H1 (cell line): ENCODE results near the gene ARHGAP26. TPM values are rescaled to one million over a fixed set of nuclear protein-coding genes. Genes with fewer than 3 reads are reported as not detected.

Experiments used
- CTCF ChIA-PET: fragments of 300-600 bp; sonication (Branson Sonifier 250); formaldehyde crosslinking; loops from one replicate; lab custom pipeline; 2021; ENCODE audit not compliant: partially characterized antibody; lab: Charles Lee
- POLR2A ChIA-PET: fragments of 300-600 bp; sonication (Branson Sonifier 250); formaldehyde crosslinking; loops from one replicate; lab custom pipeline; 2021; ENCODE audit warnings: inconsistent platforms; ENCODE audit not compliant: partially characterized antibody; lab: Charles Lee
- DNase-seq, 2 experiments: peaks; one replicate each; pipeline versions ENCODE4 v3.0.0 to v3.0.0-alpha.2; 2010 to 2022; ENCODE audit warnings: low spot score in 2 of 2, low read depth in 1 of 2, mixed read lengths in 1 of 2
- FAIRE-seq: peaks from 2 replicates; lab custom pipeline; 2011; peaks lifted over from hg19 to GRCh38; lab: Jason Lieb, UNC
- H2AFZ ChIP-seq: 2 replicates; pipeline ENCODE4 v1.8.1; 2012; ENCODE audit warnings: low read length, inconsistent platforms
- H2AK5ac ChIP-seq: 2 replicates; pipeline ENCODE4 v1.6.1; 2013; ENCODE audit warnings: low read depth, low read length
- H2BK120ac ChIP-seq: replicated peaks from 2 replicates; pipeline ENCODE3; 2013; ENCODE audit warnings: low read depth, low read length, inconsistent platforms
- H2BK12ac ChIP-seq: 2 replicates; pipeline ENCODE4 v1.6.1; 2013; ENCODE audit warnings: low read depth, low read length
- H2BK15ac ChIP-seq: 2 replicates; pipeline ENCODE4 v1.6.1; 2013; ENCODE audit warnings: low read length
- H2BK20ac ChIP-seq: 2 replicates; pipeline ENCODE4 v1.6.1; 2013; ENCODE audit warnings: low read length
- H2BK5ac ChIP-seq: 2 replicates; pipeline ENCODE4 v1.6.1; 2013; ENCODE audit warnings: low read depth, low read length
- H3K14ac ChIP-seq: 2 replicates; pipeline ENCODE4 v1.6.1; 2013; ENCODE audit warnings: inconsistent platforms; ENCODE audit not compliant: insufficient read length
- H3K18ac ChIP-seq: 2 replicates; pipeline ENCODE4 v1.6.1; 2013; ENCODE audit warnings: low read length; ENCODE audit errors: extremely low read depth
- H3K23ac ChIP-seq: 2 replicates; pipeline ENCODE4 v1.6.1; 2013; ENCODE audit warnings: inconsistent platforms; ENCODE audit not compliant: insufficient read length
- H3K23me2 ChIP-seq: 2 replicates; pipeline ENCODE4 v1.6.1; 2013; ENCODE audit warnings: low read depth, low read length
- H3K27ac ChIP-seq: 2 replicates; pipeline ENCODE4 v1.6.1; 2011; ENCODE audit warnings: low read depth, low read length, inconsistent platforms
- H3K27me3 ChIP-seq, 4 experiments: replicated peaks in 1 of 4; 1 replicate in 1 of 4; 2 replicates in 3 of 4; pipeline versions ENCODE4 v1.6.1 to v1.8.1; 2011 to 2013; ENCODE audit warnings: low read length in 3 of 4, mild to moderate bottlenecking in 3 of 4, inconsistent platforms in 2 of 4, mixed read lengths in 2 of 4, moderate library complexity in 1 of 4; ENCODE audit not compliant: control insufficient read depth in 3 of 4, insufficient read depth in 3 of 4; ENCODE audit errors: extremely low read depth in 1 of 4
- H3K36me3 ChIP-seq, 4 experiments: 2 replicates each; pipeline versions ENCODE4 v1.6.1 to v1.8.1; 2011 to 2013; ENCODE audit warnings: mild to moderate bottlenecking in 4 of 4, low read length in 3 of 4, moderate library complexity in 2 of 4, control low read depth in 1 of 4, inconsistent platforms in 1 of 4; ENCODE audit not compliant: insufficient read depth in 4 of 4, control insufficient read depth in 2 of 4
- H3K4ac ChIP-seq: replicated peaks from 2 replicates; pipeline ENCODE3; 2013; ENCODE audit warnings: low read length, low read depth, mixed read lengths, inconsistent platforms; ENCODE audit not compliant: insufficient read length
- H3K4me1 ChIP-seq, 4 experiments: replicated peaks in 1 of 4; 1 replicate in 1 of 4; 2 replicates in 3 of 4; pipeline versions ENCODE4 v1.6.1 to v1.8.1; 2011 to 2013; ENCODE audit warnings: low read length in 3 of 4, inconsistent platforms in 2 of 4, mixed read lengths in 1 of 4; ENCODE audit not compliant: insufficient read depth in 4 of 4, control insufficient read depth in 3 of 4
- H3K4me2 ChIP-seq, 2 experiments: 2 replicates each; pipeline versions ENCODE4 v1.6.1 to v1.8.1; 2011 to 2013; ENCODE audit warnings: low read depth in 2 of 2, low read length in 2 of 2, control low read depth in 1 of 2, inconsistent platforms in 1 of 2, mild to moderate bottlenecking in 1 of 2; ENCODE audit not compliant: insufficient read depth in 1 of 2
- H3K4me3 ChIP-seq, 4 experiments: fragments of 200-600, 300-600 bp in 1 of 4; sonication (generic), shearing (Covaris generic), sonication (Bioruptor Twin) in 1 of 4; 2 replicates each; pipeline versions ENCODE4 v1.5.1 to v1.8.1; 2011 to 2016; ENCODE audit warnings: low read length in 4 of 4, low read depth in 3 of 4, control low read depth in 2 of 4, inconsistent platforms in 2 of 4, mild to moderate bottlenecking in 2 of 4, mixed read lengths in 1 of 4, moderate library complexity in 1 of 4; ENCODE audit not compliant: insufficient read depth in 2 of 4; ENCODE audit errors: extremely low read depth in 1 of 4
- H3K56ac ChIP-seq: replicated peaks from 2 replicates; pipeline ENCODE3; 2013; ENCODE audit warnings: low read depth, mild to moderate bottlenecking, mixed read lengths, low read length, inconsistent platforms; ENCODE audit not compliant: insufficient read length
- H3K79me1 ChIP-seq: 2 replicates; pipeline ENCODE4 v1.6.1; 2013; ENCODE audit warnings: low read depth, low read length, control low read depth
- H3K79me2 ChIP-seq, 2 experiments: 2 replicates each; pipeline versions ENCODE4 v1.6.1 to v1.8.1; 2012 to 2013; ENCODE audit warnings: low read length in 2 of 2, mild to moderate bottlenecking in 2 of 2, inconsistent platforms in 1 of 2; ENCODE audit not compliant: insufficient read depth in 2 of 2, control insufficient read depth in 1 of 2
- H3K9ac ChIP-seq, 4 experiments: replicated peaks in 1 of 4; 1 replicate in 1 of 4; 2 replicates in 3 of 4; pipeline versions ENCODE4 v1.6.1 to v1.8.1; 2011 to 2013; ENCODE audit warnings: low read depth in 3 of 4, low read length in 3 of 4, control low read depth in 2 of 4, mild to moderate bottlenecking in 2 of 4, moderate library complexity in 2 of 4, inconsistent platforms in 1 of 4; ENCODE audit errors: extremely low read depth in 1 of 4
- H3K9me3 ChIP-seq, 2 experiments: 2 replicates each; pipeline versions ENCODE4 v1.6.1 to v1.8.1; 2012 to 2013; ENCODE audit warnings: mild to moderate bottlenecking in 2 of 2, moderate library complexity in 2 of 2, control low read depth in 1 of 2, inconsistent platforms in 1 of 2, low read depth in 1 of 2, low read length in 1 of 2, mixed read lengths in 1 of 2; ENCODE audit not compliant: insufficient read depth in 2 of 2
- H4K20me1 ChIP-seq, 2 experiments: replicated peaks in 1 of 2; 2 replicates each; pipeline versions ENCODE3 to v1.8.1; 2011 to 2013; ENCODE audit warnings: inconsistent platforms in 2 of 2, low read length in 2 of 2, mild to moderate bottlenecking in 1 of 2; ENCODE audit not compliant: insufficient read depth in 2 of 2, control insufficient read depth in 1 of 2
- H4K5ac ChIP-seq: 2 replicates; pipeline ENCODE4 v1.6.1; 2013; ENCODE audit warnings: low read length, low read depth, mixed read lengths, inconsistent platforms; ENCODE audit not compliant: insufficient read length
- H4K8ac ChIP-seq: 2 replicates; pipeline ENCODE4 v1.8.0; 2013; ENCODE audit warnings: mild to moderate bottlenecking, moderate library complexity, low read length, inconsistent platforms; ENCODE audit not compliant: insufficient read depth; ENCODE audit errors: extremely low read depth
- H4K91ac ChIP-seq: replicated peaks from 2 replicates; pipeline ENCODE3; 2013; ENCODE audit warnings: low read length, mixed read lengths, inconsistent platforms; ENCODE audit not compliant: insufficient read length
- BCL11A ChIP-seq, 2 experiments: IDR thresholded peaks; one replicate each; pipeline ENCODE4 v1.6.1; 2011; ENCODE audit warnings: low read depth in 2 of 2, low read length in 2 of 2, mild to moderate bottlenecking in 2 of 2
- CREB1 ChIP-seq: IDR thresholded peaks from 2 replicates; pipeline ENCODE4 v1.6.1; 2012; ENCODE audit warnings: inconsistent platforms
- JUN ChIP-seq: IDR thresholded peaks from 2 replicates; pipeline ENCODE4 v1.6.1; 2011; ENCODE audit warnings: low read depth, mild to moderate bottlenecking, improper control_type of control experiment, low read length
- KDM4A ChIP-seq: IDR thresholded peaks from one replicate; pipeline ENCODE4 v1.7.1; 2012; ENCODE audit warnings: low read depth, mild to moderate bottlenecking, moderate library complexity, low read length, inconsistent platforms; ENCODE audit not compliant: severe bottlenecking
- MAFK ChIP-seq: IDR thresholded peaks from 2 replicates; pipeline ENCODE4 v1.6.1; 2012; ENCODE audit warnings: low read depth, mild to moderate bottlenecking, improper control_type of control experiment, low read length
- POLR2AphosphoS5 ChIP-seq: IDR thresholded peaks from 2 replicates; pipeline ENCODE4 v1.6.1; 2011; ENCODE audit warnings: low read depth, low read length
- RBBP5 ChIP-seq: IDR thresholded peaks from 2 replicates; pipeline ENCODE4 v1.7.1; 2012; ENCODE audit warnings: low read depth, mild to moderate bottlenecking, inconsistent platforms, low read length, moderate library complexity, borderline replicate concordance
- SP1 ChIP-seq: IDR thresholded peaks from 2 replicates; pipeline ENCODE4 v1.6.1; 2011; ENCODE audit warnings: low read depth, low read length
- TCF12 ChIP-seq: IDR thresholded peaks from 2 replicates; pipeline ENCODE4 v1.6.1; 2011; ENCODE audit warnings: low read depth, mild to moderate bottlenecking, low read length
- YY1 ChIP-seq: IDR thresholded peaks from 2 replicates; pipeline ENCODE4 v1.6.1; 2011; ENCODE audit warnings: low read depth, mild to moderate bottlenecking, low read length
- WGBS, 2 experiments: shearing (Covaris generic) in 1 of 2; methylation state at CpG; one replicate each; pipeline versions ENCODE4 v1.1.6 to v1.1.7; 2013 to 2015; ENCODE audit warnings: low lambda C conversion rate in 2 of 2, mixed read lengths in 2 of 2, inconsistent platforms in 1 of 2, low coverage in 1 of 2, missing lambda C conversion rate in 1 of 2; ENCODE audit not compliant: insufficient replicate concordance in 2 of 2, insufficient coverage in 1 of 2, insufficient read length in 1 of 2; ENCODE audit errors: extremely low coverage in 1 of 2, missing lambda C conversion rate in 1 of 2; 5-methylcytosine and 5-hydroxymethylcytosine counted together
- polyA plus RNA-seq, 7 experiments: library from polyadenylated mRNA; depleted of rRNA in 3 of 7; stranded (reverse) in 5 of 7; unstranded in 2 of 7; fragments of >200 nt in 5 of 7; fragments of 200-250 nt in 2 of 7; gene quantifications; 1 replicate in 5 of 7; 2 replicates in 1 of 7; 4 replicates in 1 of 7; pipeline versions ENCODE4 v1.2.1 to v1.2.3, GENCODE V29; 2011 to 2013; ENCODE audit warnings: missing spikeins in 2 of 7, mixed read lengths in 2 of 7
- total RNA-seq: library from RNA; stranded (reverse); fragmentation: NEBNext Ultra II Directional; extraction: Animal tissue kit (Norgen Biotek cat#: 25700); gene quantifications from 2 replicates; pipeline ENCODE4 v1.2.1, GENCODE V29; 2021
- TF ChIP-seq, protein P1 (sequence below): IDR thresholded peaks from 2 replicates; pipeline ENCODE4 v1.6.1; 2011; ENCODE audit warnings: low read length, improper control_type of control experiment
- TF ChIP-seq, protein P2 (sequence below), 3 experiments: IDR thresholded peaks; 1 replicate in 2 of 3; 2 replicates in 1 of 3; pipeline versions ENCODE4 v1.5.1 to v1.6.1; 2011; ENCODE audit warnings: low read length in 3 of 3, mild to moderate bottlenecking in 3 of 3, inconsistent platforms in 2 of 3, low read depth in 1 of 3, moderate library complexity in 1 of 3; ENCODE audit not compliant: insufficient read depth in 1 of 3; ENCODE audit errors: control extremely low read depth in 1 of 3

ARHGAP26 gene
- total and polyA plus RNA-seq, 2 of the 8 experiments (the other 6 are each of a cell fraction or from before 2014, with no cell fraction given), result 7.1 to 24.8 TPM

DNA sequence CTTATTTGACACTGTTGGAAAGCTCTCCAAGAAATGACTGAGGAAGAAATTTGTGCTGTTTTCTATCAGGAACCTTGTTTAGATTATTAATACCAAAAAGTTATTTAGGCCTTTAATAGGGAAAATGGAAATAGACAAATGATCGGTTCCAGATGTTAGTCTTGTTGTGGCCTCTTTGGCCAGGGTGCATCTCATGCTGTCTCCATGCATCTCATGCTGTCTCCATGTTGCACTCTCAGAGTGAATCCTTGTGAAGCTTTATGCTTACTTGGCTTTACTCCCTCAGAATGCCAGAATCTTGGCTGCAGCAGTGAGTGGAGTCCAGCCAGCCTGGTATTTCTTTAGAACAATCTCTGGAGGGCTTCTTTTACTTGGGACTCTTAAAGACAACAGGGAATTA, 185.5 kb downstream of the ARHGAP26 start:
- Histone ChIP-seq H2AFZ (no peak overlapping the region), H3K79me2 (no peaks in the 10 kb centered on the region), H4K8ac (no peak overlapping the region), H3K27ac (no peak overlapping the region), H3K56ac (no peak overlapping the region), H3K23me2 (no peaks in the 10 kb centered on the region), H3K4me2 (no peak overlapping the region), H3K27me3 (no peaks in the 10 kb centered on the region), H3K4ac (no peak overlapping the region), H3K18ac (no peak overlapping the region), H3K23ac (no peak overlapping the region), H2BK12ac (no peak overlapping the region), H3K4me3 (no peak overlapping the region), H2BK20ac (no peak overlapping the region), H4K91ac (no peak overlapping the region), H3K36me3 (peaks cover 0 to 2% (median 0%) of the 10 kb centered on the region in 4 experiments; a peak in 2 of 8 replicates), H4K20me1 (no peaks in the 10 kb centered on the region), H3K4me1 (no peaks in the 10 kb centered on the region), H2BK120ac (no peak overlapping the region), H2AK5ac (no peak overlapping the region), H3K9me3 (no peaks in the 10 kb centered on the region; a peak in 1 of 4 replicates), H3K14ac (no peak overlapping the region), H2BK5ac (no peak overlapping the region), H4K5ac (no peak overlapping the region), H3K79me1 (no peaks in the 10 kb centered on the region), H2BK15ac (no peak overlapping the region), H3K9ac (no peak overlapping the region)
- DNase-seq (no peak), FAIRE-seq (no peak)
- CTCF ChIA-PET, result interaction anchor here (1.6 kb wide), 1 partner anchor 16 kb away, joined by 4 read pairs; no protein-coding TSS in a partner anchor
- POLR2A ChIA-PET, result no interaction called here
- 85% methylated on average over 1 of the region's 1 CpG; no CpG with 5 or more reads in 1 of the 2 experiments for WGBS, 2 experiments
- TF ChIP-seq POLR2AphosphoS5 (no peak), JUN (no peak), RBBP5 (no peak), MAFK (no peak), YY1 (no peak), BCL11A (IDR thresholded peaks at IDR 0.05; ENCODE audit: low read depth in 2 of 2, low read length in 2 of 2) (no peak), TCF12 (no peak), SP1 (no peak), CREB1 (no peak), KDM4A (no peak)
- TF ChIP-seq, protein P1, sequence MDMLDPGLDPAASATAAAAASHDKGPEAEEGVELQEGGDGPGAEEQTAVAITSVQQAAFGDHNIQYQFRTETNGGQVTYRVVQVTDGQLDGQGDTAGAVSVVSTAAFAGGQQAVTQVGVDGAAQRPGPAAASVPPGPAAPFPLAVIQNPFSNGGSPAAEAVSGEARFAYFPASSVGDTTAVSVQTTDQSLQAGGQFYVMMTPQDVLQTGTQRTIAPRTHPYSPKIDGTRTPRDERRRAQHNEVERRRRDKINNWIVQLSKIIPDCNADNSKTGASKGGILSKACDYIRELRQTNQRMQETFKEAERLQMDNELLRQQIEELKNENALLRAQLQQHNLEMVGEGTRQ, result no peak
- TF ChIP-seq, protein P2, sequence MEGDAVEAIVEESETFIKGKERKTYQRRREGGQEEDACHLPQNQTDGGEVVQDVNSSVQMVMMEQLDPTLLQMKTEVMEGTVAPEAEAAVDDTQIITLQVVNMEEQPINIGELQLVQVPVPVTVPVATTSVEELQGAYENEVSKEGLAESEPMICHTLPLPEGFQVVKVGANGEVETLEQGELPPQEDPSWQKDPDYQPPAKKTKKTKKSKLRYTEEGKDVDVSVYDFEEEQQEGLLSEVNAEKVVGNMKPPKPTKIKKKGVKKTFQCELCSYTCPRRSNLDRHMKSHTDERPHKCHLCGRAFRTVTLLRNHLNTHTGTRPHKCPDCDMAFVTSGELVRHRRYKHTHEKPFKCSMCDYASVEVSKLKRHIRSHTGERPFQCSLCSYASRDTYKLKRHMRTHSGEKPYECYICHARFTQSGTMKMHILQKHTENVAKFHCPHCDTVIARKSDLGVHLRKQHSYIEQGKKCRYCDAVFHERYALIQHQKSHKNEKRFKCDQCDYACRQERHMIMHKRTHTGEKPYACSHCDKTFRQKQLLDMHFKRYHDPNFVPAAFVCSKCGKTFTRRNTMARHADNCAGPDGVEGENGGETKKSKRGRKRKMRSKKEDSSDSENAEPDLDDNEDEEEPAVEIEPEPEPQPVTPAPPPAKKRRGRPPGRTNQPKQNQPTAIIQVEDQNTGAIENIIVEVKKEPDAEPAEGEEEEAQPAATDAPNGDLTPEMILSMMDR (IDR thresholded peaks at IDR 0.05; ENCODE audit: control extremely low read depth in 1 of 3, insufficient read depth in 1 of 3, low read depth in 1 of 3, low read length in 3 of 3), result no peak
